Jurkat, Clone E6-1 (cell line): ENCODE measurements around the gene CFAP90. TPM values are rescaled to one million over a fixed set of nuclear protein-coding genes. Genes with fewer than 3 reads are reported as not detected.

Source experiments
- DNase-seq: peaks from one replicate; pipeline ENCODE4 v3.0.0-alpha.2; 2011; ENCODE audit warnings: low read depth, low spot score
- H3K4me3 ChIP-seq: 2 replicates; pipeline ENCODE4 v1.5.1; 2011; ENCODE audit warnings: mild to moderate bottlenecking, low read length, control low read depth, moderate library complexity
- polyA plus RNA-seq: library from polyadenylated mRNA; unstranded; fragments of >200 nt; gene quantifications from one replicate; pipeline ENCODE4 v1.2.1, GENCODE V29; 2012; ENCODE audit warnings: missing spikeins; ENCODE audit not compliant: insufficient read length, insufficient read depth

CFAP90 gene, protein sequence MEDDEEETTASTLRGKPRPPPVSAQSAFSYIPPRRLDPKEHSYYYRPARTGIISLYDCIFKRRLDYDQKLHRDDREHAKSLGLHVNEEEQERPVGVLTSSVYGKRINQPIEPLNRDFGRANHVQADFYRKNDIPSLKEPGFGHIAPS
- polyA plus RNA-seq = not detected

DNA sequence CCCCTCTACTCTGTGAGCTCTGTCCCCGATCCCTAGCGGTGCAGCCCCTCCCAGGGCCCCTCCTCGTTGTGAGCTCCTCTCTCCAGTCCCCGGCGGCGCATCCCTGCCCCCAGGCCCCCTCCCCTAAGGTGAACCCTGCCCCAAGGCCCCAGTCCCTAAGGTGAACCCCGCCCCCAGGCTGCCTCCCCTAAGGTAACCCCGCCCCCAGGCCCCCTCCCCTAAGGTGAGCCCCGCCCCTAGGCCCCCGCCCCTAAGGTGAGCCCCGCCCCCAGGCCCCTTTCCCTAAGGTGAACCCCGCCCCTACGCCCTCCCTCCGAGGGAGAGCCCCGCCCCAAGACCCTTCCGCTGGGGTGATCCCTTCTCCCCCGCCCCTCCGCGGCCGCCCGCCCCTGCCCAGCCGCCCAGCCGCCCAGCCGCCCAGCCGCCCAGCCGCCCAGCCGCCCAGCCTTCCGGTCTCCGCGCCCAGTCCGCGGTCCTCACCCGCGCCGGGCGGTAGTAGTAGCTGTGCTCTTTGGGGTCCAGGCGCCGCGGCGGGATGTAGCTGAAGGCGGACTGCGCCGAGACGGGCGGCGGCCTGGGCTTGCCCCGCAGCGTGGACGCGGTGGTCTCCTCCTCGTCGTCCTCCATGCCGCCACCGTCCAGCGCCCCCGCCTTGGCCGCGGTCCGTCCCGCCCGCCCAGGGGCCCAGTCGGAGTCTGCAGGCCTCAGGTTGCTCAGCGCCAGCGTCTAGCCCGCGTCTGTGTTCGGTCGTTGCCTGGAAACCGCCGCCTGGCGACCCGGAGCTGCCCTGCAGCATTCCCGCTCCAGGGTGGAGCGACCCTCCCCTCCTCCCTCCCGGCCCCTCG lies at the start of gene CFAP90:
Gene CFAP90, minus strand, starts transcription at position 739 of the 845 bp plus-strand sequence. Its CDS starts 112 bp downstream, at position 627.
- DNase-seq = no peak
- H3K4me3 ChIP-seq = no peak within 1 kb of the TSS

DNA sequence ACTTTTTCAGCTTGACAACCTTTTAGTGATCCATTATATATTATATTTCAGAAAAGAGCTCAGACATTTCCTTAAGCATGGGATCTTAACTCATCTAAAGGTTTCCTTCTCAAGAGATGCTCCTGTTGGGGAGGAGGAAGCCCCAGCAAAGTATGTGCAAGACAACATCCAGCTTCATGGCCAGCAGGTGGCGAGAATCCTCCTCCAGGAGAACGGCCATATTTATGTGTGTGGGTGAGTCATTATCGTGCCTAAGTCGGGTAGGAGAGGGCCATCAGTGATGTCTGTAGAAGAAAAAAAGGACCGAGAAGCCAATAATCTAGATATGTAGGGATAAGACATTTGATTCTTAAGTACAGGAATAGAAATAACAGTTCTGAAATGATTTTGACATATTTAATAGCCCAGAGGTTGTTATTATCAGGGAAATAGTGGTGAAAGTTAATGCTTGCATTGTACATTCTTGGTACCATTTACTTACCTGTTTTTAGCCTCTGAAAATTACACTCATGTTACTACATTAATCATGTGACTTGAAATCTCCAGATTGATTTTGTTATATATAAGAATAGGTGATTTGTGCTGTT lies 46.2 kb upstream of the CFAP90 start:
- no peak for DNase-seq
- H3K4me3 ChIP-seq = no peak overlapping the region

DNA sequence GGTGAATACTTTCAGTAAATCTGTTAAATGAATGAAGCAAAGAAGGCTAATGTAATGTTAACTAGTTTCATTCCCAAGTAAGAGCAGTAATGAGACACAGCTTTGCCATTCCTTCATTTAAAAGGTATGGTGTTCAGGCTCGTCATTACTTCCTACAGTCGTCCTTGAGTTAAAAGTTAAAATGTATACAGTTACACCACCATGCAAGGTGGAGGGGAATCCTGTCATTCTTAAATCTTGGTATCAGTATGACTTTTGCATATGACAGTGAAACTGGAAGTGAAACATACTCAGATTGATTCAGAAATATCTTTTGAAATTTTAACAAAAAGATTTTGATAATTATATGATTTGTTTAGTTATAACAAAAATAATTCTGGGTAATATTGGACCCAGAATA lies 43.9 kb upstream of the CFAP90 start:
- no peak for DNase-seq
- H3K4me3 ChIP-seq = no peak overlapping the region

DNA sequence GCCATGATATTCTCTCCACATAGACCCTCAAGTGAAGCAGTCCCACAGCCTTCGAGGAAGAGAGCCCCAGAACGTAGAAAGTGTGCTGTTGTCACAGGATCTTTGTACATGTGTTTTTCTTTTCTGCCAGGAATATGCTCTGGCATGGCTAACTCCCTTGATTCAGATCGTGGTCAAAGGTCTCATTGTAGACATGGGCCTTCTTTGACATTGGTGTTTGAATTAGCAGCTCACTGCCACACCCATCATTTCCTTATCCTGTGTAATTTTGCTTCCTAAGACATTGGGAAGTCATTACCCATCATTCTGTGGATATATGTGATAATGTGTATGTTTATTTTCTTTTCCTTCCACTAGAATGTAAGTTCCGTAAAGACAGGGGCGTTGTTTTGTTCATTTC lies 43.5 kb upstream of the CFAP90 start:
- DNase-seq = no peak
- no peak overlapping the region for H3K4me3 ChIP-seq

GRCh38 chr5:7888901-7889300 lies 38.0 kb upstream of the CFAP90 start:
- DNase-seq = no peak
- H3K4me3 ChIP-seq = no peak overlapping the region

DNA sequence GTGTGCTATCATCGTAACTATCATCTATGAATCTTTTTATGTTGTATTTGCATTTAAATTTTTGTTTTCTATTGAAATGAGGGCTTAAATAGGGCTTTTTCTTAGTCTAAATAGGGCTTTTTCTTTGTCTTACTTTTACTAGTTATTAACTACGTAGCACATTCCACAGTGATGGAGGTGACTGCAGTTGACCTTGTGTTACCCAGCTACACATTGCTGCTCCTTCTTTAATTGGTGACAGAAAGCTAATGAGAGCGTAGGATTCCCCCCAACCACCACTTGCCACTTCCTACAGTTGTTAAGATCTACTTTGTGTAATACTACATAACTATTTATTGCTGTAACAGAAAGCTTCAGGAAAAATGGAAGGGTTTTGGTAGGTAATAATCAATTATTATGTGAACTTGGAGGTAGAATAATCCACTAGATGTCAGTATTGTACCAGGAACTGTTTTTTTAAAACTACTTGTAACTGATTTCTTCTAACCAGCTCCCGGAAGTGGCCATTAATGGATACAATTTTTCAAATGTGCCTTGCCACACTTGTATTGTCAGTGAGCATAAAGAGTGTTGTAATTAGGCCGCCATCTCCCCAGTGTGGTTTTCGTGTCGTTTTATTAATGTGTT lies 36.0 kb upstream of the CFAP90 start:
- H3K4me3 ChIP-seq = no peak overlapping the region
- no peak for DNase-seq

- no peak overlapping the region for H3K4me3 ChIP-seq
- DNase-seq = no peak
These were observed 33.7 kb upstream of the CFAP90 start for GRCh38 chr5:7884491-7885267.

GRCh38 chr5:7882926-7883325 lies 32.0 kb upstream of the CFAP90 start:
- H3K4me3 ChIP-seq = no peak overlapping the region
- DNase-seq = no peak

DNA sequence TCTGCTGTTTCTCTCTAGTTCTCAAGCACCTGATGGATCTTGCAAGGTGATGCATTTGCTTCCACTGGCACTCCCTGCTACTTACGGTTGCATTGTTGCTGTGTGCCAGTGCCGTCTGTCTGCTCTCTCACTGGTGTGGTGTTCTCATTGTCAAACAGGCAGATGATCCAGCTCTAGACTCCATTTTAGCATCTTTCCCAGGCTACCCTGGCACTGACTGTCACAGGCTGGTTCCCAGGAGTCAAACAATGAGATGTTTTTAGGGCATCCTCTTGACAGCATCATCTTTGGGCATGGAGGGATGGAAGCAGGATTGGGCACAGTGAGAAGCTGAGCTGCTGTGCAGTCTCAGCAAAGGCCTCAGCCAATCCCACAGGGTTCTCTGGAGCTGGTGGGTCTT lies 30.9 kb upstream of the CFAP90 start:
- no peak overlapping the region for H3K4me3 ChIP-seq
- DNase-seq = no peak

GRCh38 chr5:7881091-7881490 lies 30.2 kb upstream of the CFAP90 start:
- DNase-seq = no peak
- H3K4me3 ChIP-seq = no peak overlapping the region

DNA sequence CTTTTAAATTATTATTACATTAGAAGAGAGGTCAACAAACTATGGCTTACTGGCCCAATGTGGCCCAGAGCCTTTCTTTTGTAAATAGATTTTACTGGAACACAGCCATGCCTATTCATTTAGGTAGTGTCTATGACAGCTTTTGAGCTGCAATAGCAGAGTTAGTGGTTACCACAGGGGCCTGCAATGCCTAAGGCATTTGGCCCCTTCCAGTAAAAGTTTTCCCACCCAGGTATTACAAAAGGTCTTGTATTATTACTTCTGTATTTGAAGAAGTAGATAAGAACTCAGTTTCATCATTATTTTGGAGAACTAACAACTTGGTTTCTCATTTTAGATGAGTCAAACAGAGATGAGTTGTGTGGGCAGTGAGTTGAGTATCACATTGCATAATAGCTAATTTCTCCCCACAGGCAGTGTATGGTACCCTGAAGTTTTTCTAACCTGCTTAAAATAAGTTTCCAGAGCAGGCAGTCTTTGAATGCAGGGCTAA lies 27.5 kb upstream of the CFAP90 start:
- no peak for DNase-seq

DNA sequence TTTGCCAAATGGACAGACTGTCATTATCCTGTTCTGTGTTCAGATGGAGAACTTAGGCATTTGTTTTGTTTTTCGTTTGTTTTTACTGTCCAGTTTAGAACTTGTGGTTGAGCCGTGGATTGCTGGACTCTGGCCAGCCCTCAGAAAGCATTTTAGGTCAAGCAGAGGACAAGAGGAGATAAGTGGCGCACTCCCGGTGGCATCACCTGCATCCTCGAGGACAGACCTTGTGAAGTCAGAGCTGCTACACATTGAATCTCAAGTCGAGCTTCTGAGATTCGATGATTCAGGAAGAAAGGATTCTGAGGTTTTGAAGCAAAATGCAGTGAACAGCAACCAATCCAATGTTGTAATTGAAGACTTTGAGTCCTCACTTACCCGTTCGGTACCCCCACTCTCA lies 26.9 kb upstream of the CFAP90 start:
- H3K4me3 ChIP-seq = no peak overlapping the region
- DNase-seq = no peak

More for the DNA sequence above, 27.5 kb upstream of the CFAP90 start:
- no peak overlapping the region for H3K4me3 ChIP-seq

GRCh38 chr5:7876867-7877266 lies 25.9 kb upstream of the CFAP90 start:
- DNase-seq = no peak
- H3K4me3 ChIP-seq = no peak overlapping the region

GRCh38 chr5:7875151-7875550 lies 24.2 kb upstream of the CFAP90 start:
- no peak overlapping the region for H3K4me3 ChIP-seq
- no peak for DNase-seq

- no peak for DNase-seq
- no peak overlapping the region for H3K4me3 ChIP-seq
These were observed 23.7 kb upstream of the CFAP90 start for GRCh38 chr5:7874639-7875038.

DNA sequence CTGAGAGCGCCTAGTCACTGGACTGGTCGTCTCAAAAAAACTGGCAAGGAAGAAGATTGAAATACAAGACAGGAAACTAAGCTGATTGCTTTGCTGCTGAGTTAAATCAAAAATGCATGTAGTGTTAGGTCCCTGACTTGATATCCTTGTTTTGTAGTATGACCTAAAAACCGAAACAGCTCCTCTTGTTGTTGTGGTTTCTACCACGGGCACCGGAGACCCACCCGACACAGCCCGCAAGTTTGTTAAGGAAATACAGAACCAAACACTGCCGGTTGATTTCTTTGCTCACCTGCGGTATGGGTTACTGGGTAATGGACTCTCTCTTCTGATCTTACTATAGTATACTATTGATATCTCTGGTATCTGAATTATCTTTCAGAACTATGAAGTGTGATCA lies 22.3 kb upstream of the CFAP90 start:
- no peak overlapping the region for H3K4me3 ChIP-seq
- peak; percentile 48 for DNase-seq

GRCh38 chr5:7872517-7873130 lies 21.7 kb upstream of the CFAP90 start:
- no peak overlapping the region for H3K4me3 ChIP-seq
- no peak for DNase-seq

- no peak overlapping the region for H3K4me3 ChIP-seq
- peak; percentile 30 for DNase-seq
These were observed 20.7 kb upstream of the CFAP90 start for GRCh38 chr5:7871653-7872052.
